Mesendoderm (in vitro differentiated cells): Measurements from ENCODE around the gene GIMAP8.

Experiments used
- DNase-seq: peaks from one replicate; pipeline ENCODE4 v3.0.0; 2013
- H2AK5ac ChIP-seq: 2 replicates; pipeline ENCODE4 v1.6.1; 2013; ENCODE audit warnings: low read length, inconsistent platforms
- H2BK120ac ChIP-seq: 2 replicates; pipeline ENCODE4 v1.6.1; 2013; ENCODE audit warnings: low read depth, mild to moderate bottlenecking, low read length, moderate library complexity, mixed read lengths
- H2BK15ac ChIP-seq: replicated peaks from 2 replicates; pipeline ENCODE4 v1.6.1; 2013; ENCODE audit warnings: low read depth, mild to moderate bottlenecking, moderate library complexity
- H2BK5ac ChIP-seq: 2 replicates; pipeline ENCODE4 v1.6.1; 2013; ENCODE audit warnings: low read length, inconsistent platforms
- H3K18ac ChIP-seq: 2 replicates; pipeline ENCODE4 v1.6.1; 2013; ENCODE audit warnings: mild to moderate bottlenecking, low read length, mixed read lengths
- H3K23ac ChIP-seq: one replicate; pipeline ENCODE4 v1.6.1; 2013; ENCODE audit warnings: low read length
- H3K27ac ChIP-seq: 2 replicates; pipeline ENCODE4 v1.5.1; 2013; ENCODE audit warnings: low read depth, mild to moderate bottlenecking, inconsistent platforms, low read length, moderate library complexity
- H3K27me3 ChIP-seq: 2 replicates; pipeline ENCODE4 v1.6.1; 2013; ENCODE audit warnings: low read length, control low read depth, mild to moderate bottlenecking, inconsistent platforms; ENCODE audit not compliant: insufficient read depth, poor library complexity
- H3K36me3 ChIP-seq: 2 replicates; pipeline ENCODE4 v1.6.1; 2013; ENCODE audit warnings: low read length, inconsistent platforms; ENCODE audit not compliant: control insufficient read depth, insufficient read depth
- H3K4ac ChIP-seq: one replicate; pipeline ENCODE4 v1.6.1; 2013; ENCODE audit warnings: low read depth, mild to moderate bottlenecking, low read length, moderate library complexity
- H3K4me1 ChIP-seq: 2 replicates; pipeline ENCODE4 v1.6.1; 2013; ENCODE audit warnings: low read depth, low read length, inconsistent platforms; ENCODE audit not compliant: control insufficient read depth
- H3K4me2 ChIP-seq: 2 replicates; pipeline ENCODE4 v1.6.1; 2013; ENCODE audit warnings: low read length
- H3K4me3 ChIP-seq: 2 replicates; pipeline ENCODE4 v1.5.1; 2013; ENCODE audit warnings: mild to moderate bottlenecking, low read length
- H3K56ac ChIP-seq: one replicate; pipeline ENCODE4 v1.6.1; 2013; ENCODE audit warnings: low read length
- H3K79me1 ChIP-seq: 2 replicates; pipeline ENCODE4 v1.6.1; 2013; ENCODE audit warnings: low read length, inconsistent platforms
- H3K79me2 ChIP-seq: 2 replicates; pipeline ENCODE4 v1.6.1; 2013; ENCODE audit warnings: mild to moderate bottlenecking, low read length; ENCODE audit not compliant: control insufficient read depth, insufficient read depth
- H3K9ac ChIP-seq: 2 replicates; pipeline ENCODE4 v1.6.1; 2013; ENCODE audit warnings: low read length, inconsistent platforms
- H4K5ac ChIP-seq: one replicate; pipeline ENCODE4 v1.6.1; 2013; ENCODE audit warnings: low read length
- H4K8ac ChIP-seq: one replicate; pipeline ENCODE4 v1.6.1; 2013; ENCODE audit warnings: low read depth, mild to moderate bottlenecking, control low read depth, low read length, moderate library complexity
- WGBS: extraction: QIAGEN DNeasy Blood & Tissue Kit; methylation state at CpG from one replicate; pipeline ENCODE4 v1.1.7; 2013; ENCODE audit warnings: low lambda C conversion rate, missing lambda C conversion rate; ENCODE audit not compliant: insufficient coverage; ENCODE audit errors: extremely low coverage; 5-methylcytosine and 5-hydroxymethylcytosine counted together

GIMAP8 gene

DNA sequence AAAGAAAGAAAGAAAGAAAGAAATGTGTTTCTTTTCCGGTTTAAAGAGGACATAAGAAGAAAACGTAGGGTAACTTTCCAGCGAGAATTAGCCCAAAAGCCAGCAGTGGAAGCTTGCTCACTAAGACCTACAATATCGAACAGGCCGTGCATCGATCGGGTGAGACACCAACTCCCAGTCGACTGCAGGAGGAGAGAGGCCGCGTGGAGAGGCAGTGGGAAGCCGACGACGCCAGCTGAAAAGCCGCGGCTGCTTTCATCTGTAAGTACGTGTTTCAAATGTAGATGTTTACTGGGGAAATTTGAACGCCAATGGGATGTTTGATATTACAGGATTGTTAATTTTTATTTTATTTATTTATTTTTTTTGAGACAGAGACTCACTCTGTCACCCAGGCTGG is 28.6 kb upstream of the GIMAP8 start:
- Histone ChIP-seq H2BK15ac (no peak overlapping the region), H3K36me3 (no peaks in the 10 kb centered on the region), H3K79me1 (no peaks in the 10 kb centered on the region), H3K27ac (no peak overlapping the region), H3K4me1 (no peaks in the 10 kb centered on the region), H3K4ac (no peak overlapping the region), H2AK5ac (no peak overlapping the region), H3K56ac (no peak overlapping the region), H4K5ac (no peak overlapping the region), H2BK5ac (no peak overlapping the region), H3K27me3 (no peaks in the 10 kb centered on the region), H3K79me2 (no peaks in the 10 kb centered on the region), H3K9ac (no peak overlapping the region), H3K18ac (no peak overlapping the region), H3K4me3 (no peak overlapping the region), H4K8ac (no peak overlapping the region), H3K23ac (no peak overlapping the region), H3K4me2 (no peak overlapping the region), H2BK120ac (no peak overlapping the region)
- DNase-seq, result no peak
- WGBS, result no CpG with 5 or more reads among the region's 17 CpGs

DNA sequence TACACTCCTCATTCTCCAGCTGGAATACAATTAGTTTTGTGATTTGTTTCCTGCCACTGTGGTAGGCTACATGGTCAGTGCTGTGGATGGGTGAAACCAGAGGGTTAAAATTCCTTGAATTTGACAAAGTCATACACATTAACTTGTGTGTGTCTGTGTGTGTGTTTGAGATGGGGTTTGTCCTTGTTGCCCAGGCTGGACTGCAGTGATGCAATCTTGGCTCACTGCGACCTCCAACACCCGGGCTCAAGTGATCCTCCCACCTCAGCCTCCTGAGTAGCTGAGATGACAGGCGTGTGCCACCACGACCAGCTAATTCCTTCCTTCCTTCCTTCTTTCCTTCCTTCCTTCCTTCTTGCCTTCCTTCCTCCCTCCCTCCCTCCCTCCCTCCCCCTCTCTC is 24.8 kb upstream of the GIMAP8 start:
- H4K5ac ChIP-seq, result no peak overlapping the region
- no peak overlapping the region for H4K8ac ChIP-seq
- DNase-seq, result no peak
- no peak overlapping the region for H2BK120ac ChIP-seq
- H3K18ac ChIP-seq, result no peak overlapping the region
- no peak overlapping the region for H3K4ac ChIP-seq
- H3K56ac ChIP-seq, result no peak overlapping the region
- no peak overlapping the region for H2BK15ac ChIP-seq
- no peak overlapping the region for H3K9ac ChIP-seq
- WGBS, result no CpG with 5 or more reads among the region's 4 CpGs
- H3K4me1 ChIP-seq, result no peaks in the 10 kb centered on the region
- H3K4me3 ChIP-seq, result no peak overlapping the region
- H3K23ac ChIP-seq, result no peak overlapping the region
- H3K36me3 ChIP-seq, result no peaks in the 10 kb centered on the region
- no peak overlapping the region for H2BK5ac ChIP-seq
- H3K79me2 ChIP-seq, result no peaks in the 10 kb centered on the region
- H3K27ac ChIP-seq, result no peak overlapping the region
- no peaks in the 10 kb centered on the region for H3K79me1 ChIP-seq
- no peaks in the 10 kb centered on the region for H3K27me3 ChIP-seq
- H3K4me2 ChIP-seq, result no peak overlapping the region
- H2AK5ac ChIP-seq, result no peak overlapping the region

DNA sequence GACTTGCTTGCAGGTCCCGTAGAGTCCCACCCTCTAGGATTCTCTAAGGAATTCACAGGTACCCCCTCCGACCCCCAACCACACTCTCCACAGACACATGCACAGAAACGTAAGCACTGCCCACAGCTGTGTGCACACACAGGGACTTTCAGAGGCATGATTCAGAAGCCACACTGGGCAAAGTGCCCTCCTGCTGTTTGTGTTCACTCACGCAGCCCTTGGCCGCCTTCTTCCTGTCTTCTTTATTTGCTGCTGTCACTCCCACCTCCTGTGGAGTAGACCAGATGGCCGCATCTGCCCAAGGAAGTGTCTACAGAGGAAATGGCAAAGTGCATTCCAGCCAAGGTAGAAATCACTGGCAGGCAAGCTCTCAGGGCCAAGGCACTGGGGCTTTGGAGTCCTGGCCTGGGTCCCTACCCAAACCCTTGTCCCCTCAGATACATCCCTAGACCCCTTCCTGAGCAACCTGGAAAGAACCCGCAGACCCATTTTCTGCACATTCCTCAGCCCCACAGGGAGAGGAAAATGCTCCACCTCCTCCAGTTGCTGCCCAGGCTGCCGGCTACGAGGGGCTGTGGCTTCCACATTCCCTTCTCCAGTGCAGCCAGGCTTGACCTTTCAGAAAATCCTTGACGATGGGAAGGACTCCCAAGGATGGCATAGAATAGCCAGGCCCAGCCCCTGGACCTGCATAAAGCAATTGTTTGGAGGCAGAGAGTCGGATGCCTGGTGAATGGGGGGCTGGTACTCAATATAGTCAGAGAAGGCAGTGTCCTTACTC is 21.6 kb upstream of the GIMAP8 start:
- H2BK15ac ChIP-seq, result no peak overlapping the region
- no peak overlapping the region for H3K4ac ChIP-seq
- DNase-seq, result peak; percentile 65
- no peak overlapping the region for H3K23ac ChIP-seq
- no peak overlapping the region for H3K27ac ChIP-seq
- no peaks in the 10 kb centered on the region for H3K36me3 ChIP-seq
- no peaks in the 10 kb centered on the region for H3K79me1 ChIP-seq
- H4K8ac ChIP-seq, result no peak overlapping the region
- no peak overlapping the region for H3K56ac ChIP-seq
- H3K4me3 ChIP-seq, result no peak overlapping the region
- H3K4me1 ChIP-seq, result no peaks in the 10 kb centered on the region
- H3K27me3 ChIP-seq, result no peaks in the 10 kb centered on the region
- no peak overlapping the region for H3K4me2 ChIP-seq
- H2BK5ac ChIP-seq, result no peak overlapping the region
- no peak overlapping the region for H2BK120ac ChIP-seq
- H4K5ac ChIP-seq, result no peak overlapping the region
- WGBS, result no CpG with 5 or more reads among the region's 11 CpGs
- H3K79me2 ChIP-seq, result no peaks in the 10 kb centered on the region
- no peak overlapping the region for H3K9ac ChIP-seq
- H3K18ac ChIP-seq, result no peak overlapping the region
- H2AK5ac ChIP-seq, result no peak overlapping the region

DNA sequence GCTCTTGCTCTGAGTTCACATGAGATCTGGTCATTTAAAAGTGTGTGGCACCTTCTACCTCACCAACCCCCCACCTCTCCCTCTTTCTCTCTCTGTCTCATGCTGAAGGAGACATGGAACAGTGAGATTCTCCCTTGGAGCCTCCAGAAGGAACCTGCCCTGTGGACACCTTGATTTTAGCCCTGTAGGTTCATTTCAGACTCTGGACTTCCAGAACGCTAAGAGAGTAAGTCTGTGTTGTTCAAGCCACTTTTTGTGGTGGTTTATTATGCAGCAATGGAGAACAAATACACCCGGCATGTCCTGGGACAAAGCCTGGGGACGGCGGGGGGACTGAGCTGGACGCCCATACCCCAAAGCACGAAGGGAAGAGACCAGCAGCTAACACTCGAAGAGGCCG is 20.7 kb upstream of the GIMAP8 start:
- Histone ChIP-seq H3K4me1 (no peaks in the 10 kb centered on the region), H2BK5ac (no peak overlapping the region), H2AK5ac (no peak overlapping the region), H3K79me2 (no peaks in the 10 kb centered on the region), H3K18ac (no peak overlapping the region), H2BK15ac (no peak overlapping the region), H4K8ac (no peak overlapping the region), H3K27ac (no peak overlapping the region), H3K56ac (no peak overlapping the region), H3K9ac (no peak overlapping the region), H3K36me3 (no peaks in the 10 kb centered on the region), H3K27me3 (no peaks in the 10 kb centered on the region), H3K4me3 (no peak overlapping the region), H3K23ac (no peak overlapping the region), H2BK120ac (no peak overlapping the region), H3K79me1 (no peaks in the 10 kb centered on the region), H3K4me2 (no peak overlapping the region), H4K5ac (no peak overlapping the region), H3K4ac (no peak overlapping the region)
- WGBS, result no CpG with 5 or more reads among the region's 8 CpGs
- DNase-seq, result no peak

DNA sequence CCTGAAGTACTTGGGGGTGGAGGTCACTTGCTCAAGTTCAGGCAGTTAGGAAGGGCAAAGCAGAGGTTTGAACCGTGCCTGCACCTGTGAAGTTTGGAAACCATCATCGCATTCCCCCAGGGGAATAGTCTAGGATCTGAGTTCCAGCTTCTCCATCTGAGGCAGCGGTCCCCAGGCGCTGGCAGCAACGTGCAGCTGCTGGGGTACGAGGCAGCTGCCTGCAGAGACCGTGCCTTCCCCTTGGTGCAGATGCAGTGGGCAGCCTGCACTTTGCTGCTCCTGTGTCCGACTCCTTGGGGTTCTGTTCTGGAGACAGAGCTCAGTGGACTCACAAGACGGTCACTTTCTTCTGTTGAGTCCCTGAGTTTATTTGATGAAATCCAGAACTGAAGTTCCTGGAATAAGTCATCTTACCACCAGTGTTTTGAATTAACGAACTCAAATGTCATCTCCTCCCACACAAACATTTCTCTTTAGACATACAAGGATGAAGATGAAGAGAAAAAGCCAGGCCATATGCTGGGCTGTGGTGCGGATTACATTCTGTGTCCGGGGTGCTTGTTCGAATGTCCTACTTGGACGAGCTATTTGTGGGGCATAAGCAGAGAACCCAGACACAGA is 19.9 kb upstream of the GIMAP8 start:
- H3K4ac ChIP-seq, result no peak overlapping the region
- no CpG with 5 or more reads among the region's 14 CpGs for WGBS
- H3K27ac ChIP-seq, result no peak overlapping the region
- no peak overlapping the region for H2AK5ac ChIP-seq
- no peak overlapping the region for H3K4me3 ChIP-seq
- H2BK5ac ChIP-seq, result no peak overlapping the region
- no peak overlapping the region for H2BK15ac ChIP-seq
- no peak overlapping the region for H3K9ac ChIP-seq
- no peak overlapping the region for H3K18ac ChIP-seq
- no peak overlapping the region for H4K8ac ChIP-seq
- no peaks in the 10 kb centered on the region for H3K79me2 ChIP-seq
- no peaks in the 10 kb centered on the region for H3K4me1 ChIP-seq
- no peak for DNase-seq
- no peak overlapping the region for H2BK120ac ChIP-seq
- no peak overlapping the region for H4K5ac ChIP-seq
- no peak overlapping the region for H3K4me2 ChIP-seq
- H3K56ac ChIP-seq, result no peak overlapping the region
- H3K23ac ChIP-seq, result no peak overlapping the region
- H3K79me1 ChIP-seq, result no peaks in the 10 kb centered on the region
- no peaks in the 10 kb centered on the region for H3K36me3 ChIP-seq
- H3K27me3 ChIP-seq, result no peaks in the 10 kb centered on the region
